Eye (tissue), 1 donor: ENCODE measurements around the gene OSBPL9.
"Not testable (repeated sequence)": the region's sequence is repeated elsewhere in the genome, so short reads cannot be mapped to it uniquely, and the experiment has no call there.

ENCODE experiments used
- DNase-seq: peaks from one replicate; pipeline ENCODE4 v3.0.0-alpha.2; 2015

OSBPL9 gene

GRCh38 chr1:51616903-51617708 lies at the start of gene OSBPL9:
OSBPL9 (plus strand) TSS chr1:51617092; CDS start chr1:51617111, 19 bp downstream.
- DNase-seq, result peak; percentile 97

DNA sequence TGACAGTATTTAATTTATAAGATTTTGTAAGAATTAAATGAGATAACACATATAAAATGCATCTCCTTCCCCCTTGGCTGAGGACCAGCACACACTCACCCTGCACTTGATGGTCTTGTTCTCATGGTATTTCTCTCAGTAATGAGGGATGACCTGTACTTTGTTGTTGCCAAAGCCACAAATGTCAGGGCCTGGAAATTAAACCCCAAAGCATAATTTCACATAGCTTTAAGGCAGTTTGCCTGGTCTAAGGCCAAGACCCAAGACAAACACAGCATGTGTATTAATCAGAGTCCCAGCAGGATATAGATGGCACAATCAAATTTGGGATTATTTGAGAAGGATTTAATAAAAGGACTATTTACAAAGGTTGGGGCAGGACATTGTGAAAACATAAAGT lies 49.2 kb upstream of the OSBPL9 start:
- DNase-seq, result no peak

DNA sequence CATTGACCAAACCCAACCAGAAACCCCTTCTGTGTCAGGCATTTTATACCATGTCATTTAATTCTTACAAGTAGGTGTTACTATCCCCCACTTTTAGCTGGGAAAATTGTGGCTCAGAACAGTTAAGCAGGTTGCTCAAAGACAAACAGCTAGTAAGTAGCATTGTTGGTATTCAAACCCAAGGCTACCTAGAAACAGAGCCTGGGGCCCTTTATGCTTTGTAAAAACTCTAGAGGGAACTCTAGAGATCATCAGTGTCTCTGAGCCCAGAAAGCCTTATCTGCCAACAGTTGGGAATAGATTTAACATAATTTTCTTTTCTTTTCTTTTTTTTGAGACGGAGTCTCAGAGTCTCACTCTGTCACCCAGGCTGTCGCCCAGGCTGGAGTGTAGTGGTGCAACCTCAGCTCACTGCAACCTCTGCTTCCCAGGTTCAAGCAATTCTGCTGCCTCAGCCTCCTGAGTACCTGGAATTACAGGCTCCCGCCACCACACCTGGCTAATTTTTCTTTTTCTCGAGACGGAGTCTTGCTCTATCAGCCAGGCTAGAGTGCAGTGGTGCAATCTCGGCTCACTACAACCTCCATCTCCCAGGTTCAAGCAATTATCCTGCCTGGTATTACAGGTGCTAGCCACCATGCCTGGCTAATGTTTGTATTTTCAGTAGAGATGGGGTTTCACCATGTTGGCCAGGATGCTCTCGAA lies 48.5 kb upstream of the OSBPL9 start:
- DNase-seq, result no peak

DNA sequence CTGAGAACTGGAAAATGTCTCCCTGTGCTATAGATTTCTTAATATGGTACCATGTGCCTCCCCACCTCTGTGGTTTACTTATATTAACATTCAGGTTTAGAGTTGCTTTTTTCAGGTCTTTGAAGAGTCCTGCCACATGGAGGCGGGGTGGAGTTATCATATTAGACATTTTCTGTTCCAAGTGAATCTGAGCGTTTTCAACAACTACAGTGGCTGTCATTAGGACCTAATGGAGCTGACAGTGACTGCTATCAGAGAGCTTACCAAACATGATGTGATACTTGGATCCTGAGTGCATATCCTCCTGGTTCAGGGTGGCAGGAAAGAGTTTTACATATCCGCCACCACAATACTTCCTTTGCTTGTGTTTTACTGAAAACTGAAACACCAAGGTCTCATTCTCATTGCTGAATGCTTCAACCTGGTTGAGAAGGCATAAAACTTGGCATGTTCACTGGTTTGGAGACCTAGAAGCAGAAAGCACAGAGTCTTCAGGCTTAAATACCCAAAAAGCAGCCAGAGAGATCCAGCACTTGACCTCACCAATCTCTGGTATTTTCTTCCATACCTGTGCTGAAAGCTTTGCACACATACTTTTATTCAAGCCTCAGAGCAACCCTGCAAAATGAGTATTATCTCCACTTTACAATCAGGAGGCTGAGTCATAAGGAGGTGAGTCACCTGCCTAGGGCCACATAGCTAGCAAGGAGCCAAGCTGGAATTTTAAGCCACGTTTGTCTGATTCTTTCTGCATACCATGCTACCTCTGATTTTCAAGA lies 47.4 kb upstream of the OSBPL9 start:
- no peak for DNase-seq

- no peak for DNase-seq
These were observed 46.7 kb upstream of the OSBPL9 start for GRCh38 chr1:51570063-51570710.

DNA sequence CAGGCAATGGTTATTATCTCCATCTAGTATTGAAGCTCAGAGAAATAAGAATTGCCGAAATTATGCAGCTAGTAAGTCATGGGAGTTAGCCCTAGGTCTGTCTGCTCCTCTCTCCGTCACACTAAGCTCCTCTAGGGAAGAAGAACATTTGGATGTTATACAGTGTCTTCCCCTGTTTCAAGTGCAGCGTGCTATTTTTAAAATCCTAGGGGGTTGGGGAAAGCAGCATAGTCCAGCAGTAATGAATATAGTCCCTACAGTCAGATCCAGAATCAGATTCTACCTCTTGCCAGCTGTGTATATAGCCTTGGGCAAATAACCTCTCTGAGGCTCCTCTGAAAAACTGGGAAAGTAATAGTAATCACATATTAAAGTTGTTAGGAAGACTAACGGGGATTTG lies 44.5 kb upstream of the OSBPL9 start:
- DNase-seq, result no peak

DNA sequence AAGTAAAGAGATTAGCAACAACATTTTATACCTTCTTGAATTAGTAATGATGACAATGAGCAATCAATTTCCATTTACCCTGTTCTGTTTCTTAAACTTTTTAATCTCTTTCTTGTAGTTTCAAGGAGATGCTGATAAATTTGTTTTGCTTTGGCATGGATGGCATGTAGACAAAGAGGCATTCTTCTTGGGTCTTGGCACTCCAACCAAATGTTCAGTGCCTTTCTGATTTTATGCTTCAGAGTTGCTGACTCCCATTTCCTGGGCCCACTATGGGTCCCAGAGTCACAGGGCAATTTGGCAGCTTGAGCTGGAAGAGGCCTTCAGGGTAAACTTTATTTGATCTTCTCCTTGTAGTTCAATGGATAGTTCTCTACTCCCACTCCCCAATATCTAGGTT lies 42.1 kb upstream of the OSBPL9 start:
- DNase-seq, result no peak

DNA sequence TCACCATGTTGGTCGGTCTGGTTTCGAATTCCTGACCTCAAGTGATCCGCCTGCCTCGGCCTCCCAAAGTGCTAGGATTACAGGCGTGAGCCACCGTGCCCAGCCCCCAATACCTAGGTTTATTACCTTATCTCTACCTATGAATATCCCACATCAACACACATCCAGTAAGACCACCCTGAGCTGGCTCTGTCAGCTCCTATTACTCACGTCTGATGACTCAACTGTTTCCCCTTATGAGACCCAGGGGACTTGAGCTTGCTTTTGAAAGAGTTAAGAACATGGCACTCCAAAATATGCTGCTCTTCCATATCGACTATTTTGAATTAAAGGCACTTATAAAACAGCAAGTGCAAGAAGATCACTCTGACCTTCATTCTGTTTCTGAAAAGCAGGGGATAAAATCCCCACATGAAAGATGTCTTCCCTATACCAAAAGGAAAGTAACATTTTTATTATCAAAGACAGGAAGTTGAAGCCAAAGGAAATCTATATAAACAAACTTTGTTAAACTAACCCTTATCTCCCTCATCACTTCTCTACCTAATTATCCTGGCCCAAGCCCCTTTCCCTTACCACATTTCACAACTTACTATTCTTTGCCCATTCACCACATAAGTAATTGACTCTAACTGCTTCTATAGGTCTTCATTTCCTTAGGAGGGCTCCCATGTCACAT lies 41.3 kb upstream of the OSBPL9 start:
- DNase-seq, result no peak

DNA sequence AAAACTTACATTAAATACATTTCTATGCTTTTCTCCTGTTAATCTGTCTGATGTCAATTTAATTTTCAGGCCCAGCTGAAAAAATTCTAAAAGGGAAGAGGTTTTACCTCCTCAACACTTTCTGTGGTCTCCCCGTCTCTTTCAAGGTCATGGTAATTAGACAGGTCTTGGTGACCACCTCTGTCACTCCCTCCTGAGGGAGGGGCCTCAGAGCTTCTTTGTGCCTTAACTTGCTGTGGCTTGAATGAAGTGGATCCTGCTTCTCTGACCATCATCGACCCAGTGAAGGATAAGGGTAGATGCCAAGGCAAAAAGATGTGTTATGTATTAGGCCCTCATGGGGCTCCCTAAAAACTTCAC lies 40.8 kb upstream of the OSBPL9 start:
- DNase-seq, result no peak

DNA sequence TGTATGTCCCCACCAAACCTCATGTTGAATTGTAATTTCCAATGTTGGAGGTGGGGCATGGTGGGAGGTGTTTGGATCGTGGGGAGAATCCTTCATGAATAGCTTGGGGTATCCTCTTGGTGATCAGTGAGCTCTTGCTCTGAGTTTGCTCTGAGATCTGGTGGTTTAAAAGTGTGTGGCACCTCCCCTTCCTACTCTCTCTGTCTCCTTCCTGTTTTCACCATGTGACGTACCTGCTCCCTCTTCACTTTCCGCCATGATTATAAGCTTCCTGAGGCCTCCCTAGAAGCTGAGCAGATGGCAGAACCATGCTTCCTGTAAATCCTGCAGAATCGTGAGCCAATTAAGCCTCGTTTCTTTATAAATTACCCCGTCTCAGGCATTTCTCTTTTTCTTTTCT lies 40.0 kb upstream of the OSBPL9 start:
- no peak for DNase-seq

DNA sequence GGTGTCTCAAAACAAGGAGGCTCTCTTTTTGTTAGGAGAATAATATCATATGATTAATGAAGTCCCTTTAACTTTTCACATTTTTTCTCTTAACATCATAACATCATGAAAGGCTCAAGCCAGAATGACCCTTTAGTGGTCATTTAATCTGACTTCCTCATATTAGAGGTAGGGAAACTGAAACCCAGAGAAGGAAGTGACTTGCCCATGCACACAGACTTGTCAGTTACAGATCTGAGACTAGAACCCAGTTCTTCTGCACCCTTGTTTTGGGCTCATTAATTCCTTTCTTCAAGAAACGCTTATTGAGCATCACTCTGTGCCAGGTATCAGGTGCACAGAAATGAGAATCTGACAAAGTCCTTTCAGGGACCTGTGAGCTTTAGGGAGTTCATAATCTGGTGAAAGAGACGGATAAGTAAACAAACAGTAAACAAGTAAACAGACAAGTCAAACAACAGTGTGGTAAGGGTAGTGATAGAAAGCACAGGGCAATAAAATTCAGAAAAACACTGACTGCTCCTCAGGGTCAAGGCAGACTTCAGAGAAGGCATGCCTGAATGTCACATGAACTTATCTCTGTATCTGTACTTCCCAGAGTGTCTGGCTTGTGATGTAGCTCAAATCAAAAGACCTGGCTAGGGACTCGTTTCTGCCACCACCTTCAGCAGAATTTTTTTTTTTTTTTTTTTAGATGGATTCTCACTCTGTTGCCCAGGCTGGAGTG lies 38.3 kb upstream of the OSBPL9 start:
- no peak for DNase-seq

DNA sequence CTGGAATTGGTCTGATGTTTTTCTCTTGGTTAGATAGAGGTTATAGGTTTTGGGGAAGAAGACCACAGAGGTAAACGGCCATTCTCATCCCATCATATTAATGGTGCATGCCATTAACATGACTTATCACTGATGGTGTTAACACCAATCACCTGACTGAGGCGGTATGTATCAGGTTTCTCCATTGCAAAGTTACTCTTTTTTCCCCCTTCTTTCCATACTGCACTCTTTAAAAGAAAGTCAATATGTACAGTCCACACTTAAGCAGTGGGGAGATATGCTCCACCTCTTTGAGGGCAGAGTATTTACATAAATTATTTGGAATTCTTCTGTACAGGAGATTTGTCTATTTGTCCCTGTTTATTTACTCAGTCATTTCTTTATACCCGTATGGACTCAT lies 35.7 kb upstream of the OSBPL9 start:
- no peak for DNase-seq

- DNase-seq, result no peak
These were observed 33.4 kb upstream of the OSBPL9 start for GRCh38 chr1:51583532-51583931.

GRCh38 chr1:51584021-51584420 lies 32.9 kb upstream of the OSBPL9 start:
- no peak for DNase-seq

- no peak for DNase-seq
These were observed 24.2 kb upstream of the OSBPL9 start for GRCh38 chr1:51592711-51593110.

DNA sequence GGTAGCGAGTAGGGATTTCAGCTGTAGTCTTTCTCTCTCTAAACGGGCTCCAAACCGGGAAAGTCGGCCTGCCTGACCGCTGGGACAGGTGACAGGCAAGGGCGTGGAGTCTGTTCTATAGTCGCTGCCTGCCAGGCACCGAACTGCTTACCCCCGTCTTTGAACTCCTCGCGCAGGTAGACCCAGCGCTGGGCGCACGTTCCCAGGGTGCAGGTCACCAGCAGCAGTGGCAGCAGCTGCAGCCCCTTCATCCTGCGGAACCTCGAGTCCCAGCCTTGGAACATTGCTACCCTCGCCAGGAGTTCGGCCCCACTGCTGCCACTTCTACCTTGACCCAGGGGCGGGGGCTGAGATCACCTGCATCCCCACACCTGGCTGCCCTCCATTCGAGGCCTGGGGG lies 22.2 kb upstream of the OSBPL9 start:
- no peak for DNase-seq

DNA sequence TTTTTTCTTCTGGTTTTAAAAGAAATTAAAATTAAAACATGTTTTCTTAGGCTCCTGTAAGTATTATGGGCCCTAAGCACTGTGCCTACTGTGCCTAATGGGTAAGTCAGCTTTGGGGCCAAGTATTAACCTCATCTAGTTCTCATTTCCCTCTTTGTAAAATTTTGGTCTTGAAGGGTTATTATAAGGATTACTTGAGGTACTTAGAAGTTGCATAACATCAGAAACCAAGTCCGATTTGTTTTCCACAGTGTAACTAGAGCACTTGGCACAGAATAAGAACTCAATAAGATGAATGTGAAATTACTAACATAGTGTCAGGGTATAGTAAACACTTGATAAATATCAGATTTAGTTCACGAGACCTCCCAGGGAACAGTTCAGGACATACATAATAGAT lies 16.4 kb upstream of the OSBPL9 start:
- DNase-seq, result no peak

DNA sequence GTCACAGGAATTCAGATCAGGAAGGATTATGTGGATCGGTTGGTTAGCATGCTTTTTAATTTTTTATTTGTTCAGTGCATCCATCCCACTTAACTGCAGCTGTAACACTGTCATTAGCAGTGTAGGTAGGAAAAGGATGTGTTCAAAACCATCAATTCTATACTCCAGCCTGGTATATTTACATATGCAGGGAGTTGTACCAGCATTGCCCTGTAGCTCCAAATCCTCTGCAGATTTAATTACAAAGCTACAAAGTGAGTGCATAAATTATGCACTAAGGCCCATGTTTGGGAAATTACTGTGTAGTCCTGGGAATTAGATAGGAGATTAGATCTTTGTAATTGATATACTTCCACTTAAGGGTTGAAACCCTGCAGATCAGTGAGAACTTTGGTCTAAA lies 15.9 kb upstream of the OSBPL9 start:
- DNase-seq, result no peak

GRCh38 chr1:51605961-51606723 lies 10.8 kb upstream of the OSBPL9 start:
- no peak for DNase-seq

GRCh38 chr1:51607681-51608095 lies 9.2 kb upstream of the OSBPL9 start:
- no peak for DNase-seq

DNA sequence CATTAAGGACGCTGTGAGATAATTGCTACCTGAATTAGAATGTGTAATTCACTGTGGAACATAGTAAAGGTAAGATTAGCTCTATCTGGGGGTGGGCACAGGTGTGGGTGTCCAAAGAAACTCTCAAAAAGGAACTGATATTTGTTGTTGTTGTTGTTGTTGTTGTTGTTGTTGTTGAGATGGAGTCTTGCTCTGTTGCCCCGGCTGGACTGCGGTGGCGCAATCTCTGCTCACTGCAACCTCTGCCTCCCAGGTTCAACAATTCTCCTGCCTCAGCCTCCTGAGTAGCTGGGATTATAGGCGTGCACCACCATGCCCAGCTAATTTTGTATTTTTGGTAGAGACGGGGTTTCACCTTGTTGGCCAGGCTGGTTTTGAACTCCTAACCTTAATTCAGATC lies 6.8 kb upstream of the OSBPL9 start:
- not testable (repeated sequence) for DNase-seq
